HG03342 (cell line): ENCODE measurements around the gene THAP7.

Source experiments
- ATAC-seq: cut with Tn5 transposase; IDR thresholded peaks from one replicate; pipeline ENCODE4 v1.9.1; 2021; ENCODE audit warnings: mild to moderate bottlenecking, moderate library complexity; ENCODE audit not compliant: unreplicated experiment

THAP7 gene

GRCh38 chr22:20994128-20994901, 7.6 kb downstream of the THAP7 start:
- no peak for ATAC-seq

DNA sequence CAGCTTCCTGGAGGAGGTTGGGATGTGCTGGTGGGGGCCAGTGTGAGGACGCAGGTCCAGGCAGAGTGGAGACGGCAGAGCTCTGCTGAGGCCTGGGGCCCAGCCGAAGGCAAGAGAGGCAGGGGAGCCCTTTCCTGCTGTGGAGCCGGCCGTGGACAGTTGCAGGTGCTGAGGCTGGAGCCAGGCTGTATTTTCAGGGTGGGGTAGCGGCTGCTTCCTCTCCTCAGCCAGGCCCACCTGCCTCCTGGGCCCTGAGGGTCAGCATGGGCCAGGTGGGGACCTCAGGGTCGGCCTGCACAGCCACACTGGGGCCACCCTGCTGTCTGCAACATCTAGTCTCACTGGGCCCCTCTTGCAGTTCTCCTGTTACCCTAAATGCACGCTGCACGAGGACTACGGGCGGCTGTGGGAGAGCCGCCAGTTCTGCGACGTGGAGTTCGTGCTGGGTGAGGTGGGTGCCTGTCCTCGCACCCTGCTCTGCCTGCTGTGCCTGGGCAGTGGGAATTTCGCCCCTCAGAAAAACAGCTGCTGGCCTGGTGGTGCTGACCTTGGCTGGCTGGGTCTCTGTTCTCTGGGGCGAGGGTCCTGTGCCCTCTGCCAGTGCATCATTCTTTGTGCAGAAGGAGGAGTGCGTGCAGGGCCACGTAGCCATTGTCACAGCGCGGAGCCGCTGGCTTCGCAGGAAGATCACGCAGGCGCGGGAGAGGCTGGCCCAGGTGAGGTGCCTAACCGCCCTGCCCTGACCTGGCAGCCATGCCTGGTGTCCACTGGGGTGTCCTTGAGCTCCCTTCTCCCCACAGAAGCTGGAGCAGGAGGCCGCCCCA, 8.4 kb downstream of the THAP7 start:
- no peak for ATAC-seq

DNA sequence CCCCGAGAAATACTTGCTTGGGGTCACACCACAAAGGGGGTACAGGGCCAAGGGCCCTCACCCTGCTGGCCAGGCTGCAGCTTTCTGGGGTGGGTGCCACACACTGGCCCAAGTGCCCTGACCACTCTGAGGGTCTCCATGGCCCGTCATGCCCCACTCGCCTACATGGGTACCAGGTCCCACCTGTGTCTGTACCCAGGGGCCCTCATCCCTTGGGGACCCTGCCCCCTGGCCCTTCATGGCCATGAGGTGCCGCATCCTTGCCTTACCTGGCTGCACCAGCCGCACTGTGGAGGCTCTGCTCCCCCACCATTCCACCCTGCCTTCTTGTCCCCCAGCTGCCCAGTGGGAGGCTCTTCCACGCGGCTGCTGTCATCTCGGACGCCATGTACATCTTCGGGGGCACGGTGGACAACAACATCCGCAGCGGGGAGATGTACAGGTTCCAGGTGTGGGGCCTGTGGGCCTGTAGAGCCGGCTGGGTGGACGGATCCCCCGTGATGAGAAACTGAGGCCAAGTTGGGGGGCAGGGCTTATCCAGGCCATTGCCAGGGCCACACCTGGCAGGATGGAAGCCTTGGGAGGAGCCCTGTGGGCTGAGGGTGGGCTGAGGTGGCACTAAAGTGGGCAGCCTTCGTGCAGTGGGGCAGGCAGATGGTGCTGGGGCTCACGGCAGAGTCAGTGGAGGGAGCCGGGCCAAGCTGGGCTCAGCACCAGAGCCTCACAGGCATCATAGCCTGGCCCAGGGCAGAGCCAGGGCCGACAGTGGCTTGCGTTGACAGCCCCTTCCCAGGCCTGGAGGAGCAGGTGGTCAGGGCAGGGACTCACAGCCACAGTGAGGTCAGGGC, 9.2 kb downstream of the THAP7 start:
- no peak for ATAC-seq

- no peak for ATAC-seq
Measured at GRCh38 chr22:20992056-20992442, 9.9 kb downstream of the THAP7 start.

DNA sequence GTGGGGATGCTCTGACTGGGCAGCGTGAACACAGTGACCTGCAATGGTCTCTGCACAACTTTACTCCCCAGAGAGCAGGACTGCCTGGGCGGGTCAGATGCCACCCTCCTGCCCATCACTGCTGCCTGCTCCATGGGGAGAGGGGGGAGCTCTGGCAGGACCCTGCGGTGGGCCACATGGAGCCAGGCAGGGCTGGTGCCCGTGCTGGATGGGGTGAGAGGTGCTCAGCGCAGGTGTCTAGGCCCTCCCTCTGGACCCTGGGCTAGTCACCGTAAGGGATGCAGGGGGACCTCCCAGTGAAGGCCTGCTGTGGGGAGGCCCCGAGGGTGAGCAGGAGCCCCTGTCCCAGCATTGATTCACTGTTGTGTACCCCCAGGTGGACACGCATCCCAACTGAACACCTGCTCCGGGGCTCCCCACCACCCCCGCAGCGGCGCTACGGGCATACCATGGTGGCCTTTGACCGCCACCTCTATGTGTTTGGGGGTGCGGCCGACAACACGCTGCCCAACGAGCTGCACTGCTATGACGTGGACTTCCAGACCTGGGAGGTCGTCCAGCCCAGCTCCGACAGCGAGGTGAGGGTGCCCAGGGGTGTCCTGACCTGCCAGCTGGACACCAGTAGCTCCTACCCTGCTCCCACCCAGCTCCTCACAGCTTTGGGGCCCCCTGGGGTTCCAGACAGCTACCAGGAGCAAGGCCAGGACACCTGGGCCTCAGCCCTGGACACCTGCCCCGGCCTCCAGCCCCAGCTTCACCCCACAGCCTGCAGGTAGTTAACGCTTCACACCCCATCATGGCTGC, 10.5 kb downstream of the THAP7 start:
- no peak for ATAC-seq

DNA sequence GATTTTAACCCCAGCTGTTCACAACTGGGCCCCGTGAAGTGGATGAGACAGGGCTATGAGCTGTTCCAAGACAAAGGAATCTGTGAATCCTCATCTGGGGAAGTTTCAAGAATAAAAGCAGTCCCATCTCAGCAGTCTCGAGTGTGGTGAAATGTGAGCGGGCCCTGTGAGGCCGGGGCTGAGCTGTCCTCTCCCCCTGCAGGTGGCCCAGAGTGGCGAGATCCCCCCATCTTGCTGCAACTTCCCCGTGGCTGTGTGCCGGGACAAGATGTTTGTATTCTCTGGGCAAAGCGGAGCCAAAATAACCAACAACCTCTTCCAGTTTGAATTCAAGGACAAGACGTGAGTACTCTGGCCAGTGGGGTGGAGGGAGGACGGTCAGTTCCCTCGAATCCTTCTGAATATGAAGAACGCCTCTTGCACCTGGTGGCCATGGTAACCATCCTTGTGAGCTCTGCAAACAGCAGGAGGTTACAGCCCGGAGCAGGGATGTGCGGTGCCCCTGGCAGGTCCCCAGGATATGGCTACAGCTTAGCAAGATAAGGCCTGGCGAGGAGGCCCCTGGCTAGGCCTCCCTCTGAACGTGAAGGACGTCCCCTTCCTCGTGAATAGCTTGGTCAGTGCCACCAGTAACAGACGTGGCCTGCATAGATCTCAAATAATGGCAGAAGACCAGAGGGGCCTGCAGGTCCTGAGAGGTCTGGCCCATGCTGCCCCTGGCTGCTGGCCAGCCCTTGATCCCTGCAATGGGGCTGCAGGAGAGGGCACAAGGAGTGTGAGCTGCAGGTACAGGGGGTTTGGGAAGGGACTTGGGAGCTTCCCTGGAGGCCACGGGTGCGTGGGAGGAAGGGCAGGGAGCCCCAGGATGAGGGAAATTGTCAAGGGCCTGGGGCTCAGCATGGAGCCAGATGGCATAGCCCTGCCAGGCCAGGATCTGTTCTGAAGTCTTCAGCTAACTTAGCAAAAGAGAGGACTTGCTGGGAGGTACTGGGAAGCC, 11.4 kb downstream of the THAP7 start:
- ATAC-seq, result no peak

GRCh38 chr22:20989323-20990138, 12.4 kb downstream of the THAP7 start:
- no peak for ATAC-seq

DNA sequence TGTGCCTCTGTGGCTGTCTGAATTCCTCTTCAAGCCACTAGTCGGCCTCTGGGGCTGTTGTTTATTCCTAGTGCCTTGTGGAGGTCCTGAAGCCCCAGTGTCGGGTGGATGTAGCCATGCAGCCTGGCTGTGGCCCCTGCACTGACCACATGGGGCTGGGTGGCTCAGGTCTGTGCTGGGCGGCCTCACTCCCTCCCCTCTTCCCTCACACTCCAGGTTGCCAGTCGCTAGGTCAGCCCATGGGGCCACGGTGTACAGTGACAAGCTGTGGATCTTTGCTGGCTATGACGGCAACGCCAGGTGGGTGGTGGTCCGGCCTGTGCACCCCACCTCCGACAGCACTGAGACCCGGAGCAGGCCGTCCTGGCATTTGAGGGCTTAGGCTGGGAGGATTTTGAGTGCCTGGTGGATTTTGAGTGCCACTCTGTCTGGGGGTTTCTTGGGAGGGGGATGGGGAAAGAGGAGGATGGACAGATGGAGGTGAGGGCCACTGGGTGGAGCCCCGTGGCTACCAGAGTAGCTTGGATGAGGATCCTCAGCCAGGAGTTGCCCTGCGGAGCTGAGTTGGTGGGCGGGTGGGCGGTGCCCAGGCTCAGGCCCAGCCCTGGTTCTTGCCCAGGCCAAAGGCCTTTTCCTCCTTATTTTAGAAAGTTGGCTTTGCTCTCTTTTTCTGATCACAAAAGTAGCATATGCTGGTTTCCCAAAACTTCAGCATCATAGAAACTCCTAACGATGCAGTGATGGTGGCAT, 13.2 kb downstream of the THAP7 start:
- ATAC-seq, result no peak

DNA sequence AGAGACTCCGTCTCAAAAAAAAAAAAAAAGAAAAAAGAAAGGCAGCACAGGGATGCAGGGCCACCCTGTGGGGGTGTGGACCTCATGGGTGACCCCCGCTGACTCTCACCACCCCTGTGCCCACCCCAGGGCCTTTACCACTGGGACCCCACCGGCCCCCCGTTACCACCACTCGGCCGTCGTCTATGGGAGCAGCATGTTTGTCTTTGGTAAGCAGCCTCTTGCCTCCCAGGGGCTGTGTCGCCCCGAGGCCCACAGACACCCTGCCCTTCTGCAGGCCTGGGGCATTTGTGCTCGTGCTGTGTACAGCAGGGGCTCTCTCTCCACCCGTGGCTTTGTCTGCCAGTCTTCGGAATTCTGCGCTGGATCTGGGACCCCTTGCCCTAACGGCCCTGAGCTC, 14.5 kb downstream of the THAP7 start:
- no peak for ATAC-seq

DNA sequence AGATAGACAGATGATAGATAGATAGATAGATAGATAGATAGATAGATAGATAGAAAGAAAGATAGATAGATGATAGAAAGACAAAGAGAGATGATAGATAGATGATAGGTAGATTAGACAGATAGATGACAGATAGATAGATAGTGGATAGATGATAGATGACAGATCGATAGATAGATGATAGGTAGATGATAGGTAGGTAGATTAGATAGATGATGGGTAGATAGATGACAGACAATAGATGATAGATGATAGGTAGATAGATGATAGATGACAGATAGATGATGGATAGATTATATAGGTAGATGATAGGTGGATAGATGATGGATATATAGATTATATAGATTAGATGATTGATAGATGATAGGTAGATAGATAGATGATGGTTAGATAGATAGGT, 15.6 kb downstream of the THAP7 start:
- no peak for ATAC-seq

DNA sequence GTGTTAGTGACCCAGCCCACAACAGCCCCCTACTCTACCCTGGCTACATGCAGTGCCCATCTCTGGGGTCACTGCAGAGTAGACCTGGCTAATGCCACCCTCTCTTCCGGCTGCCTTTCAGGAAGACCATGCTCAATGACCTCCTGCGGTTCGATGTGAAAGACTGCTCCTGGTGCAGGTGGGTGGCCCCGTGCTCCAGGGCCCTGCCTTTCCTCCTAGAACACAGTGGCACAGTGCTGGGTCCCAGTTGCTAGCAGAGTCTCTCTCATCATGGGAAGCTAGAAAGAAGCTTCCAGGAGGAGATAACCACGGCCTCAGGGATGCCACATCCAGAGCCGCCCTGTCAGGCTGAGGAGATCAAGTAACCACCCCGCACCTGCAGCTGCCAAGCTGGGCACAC, 16.2 kb downstream of the THAP7 start:
- ATAC-seq, result no peak

DNA sequence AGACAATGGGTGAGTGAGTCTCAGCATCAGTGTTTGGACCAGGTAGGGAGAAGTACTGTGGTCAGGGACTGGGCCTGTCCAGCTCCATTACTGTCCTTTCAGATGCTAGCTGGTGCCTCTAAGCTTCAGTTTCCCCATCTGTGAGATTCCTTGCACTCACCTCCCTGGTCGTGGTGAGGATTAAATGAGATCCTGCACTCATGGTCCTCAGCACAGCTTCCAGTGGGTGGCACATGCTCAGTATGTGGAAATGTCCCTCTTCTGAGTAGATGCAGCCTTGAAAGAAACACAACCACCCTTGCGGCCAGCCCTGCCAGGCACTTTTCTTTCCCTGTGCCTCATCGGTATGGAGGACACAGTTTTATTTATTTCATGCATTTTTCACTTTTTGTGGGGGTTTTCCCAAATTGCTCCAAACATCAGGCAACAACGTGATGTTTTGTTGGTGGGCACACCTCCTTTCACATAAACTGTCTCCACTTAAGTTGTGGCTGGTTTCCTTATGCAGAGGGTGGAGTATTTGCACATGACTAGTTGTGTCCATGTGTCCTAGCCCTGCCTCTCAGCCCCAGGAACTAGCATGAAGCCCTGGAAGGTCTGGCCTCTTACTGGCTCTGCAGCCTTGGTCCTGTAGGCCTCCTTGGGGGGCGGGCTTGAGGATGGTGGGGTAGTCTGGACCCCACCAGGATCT, 18.7 kb downstream of the THAP7 start:
- ATAC-seq, result no peak

DNA sequence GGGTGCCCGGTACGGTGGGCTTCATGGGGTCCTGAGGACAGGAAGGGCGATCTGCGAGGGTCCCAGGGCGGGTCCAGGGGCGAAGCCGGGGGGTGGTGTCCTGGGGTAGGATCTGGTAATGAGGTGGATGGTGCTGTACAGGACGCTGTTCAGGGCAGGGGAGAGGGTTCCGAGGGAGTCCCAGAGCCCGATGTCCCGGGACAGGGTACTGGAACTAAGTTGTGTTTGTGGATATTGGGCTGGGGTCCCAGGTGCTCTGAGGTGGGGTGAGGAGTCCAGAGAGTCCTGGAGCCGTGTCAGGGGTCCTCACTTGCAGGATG, 19.4 kb downstream of the THAP7 start:
- ATAC-seq, result no peak

- ATAC-seq, result peak; percentile 69
Measured at GRCh38 chr22:20981787-20982562, 19.9 kb downstream of the THAP7 start, which contains the start of gene LZTR1. Gene LZTR1, plus strand, starts transcription at chr22:20982297. Its CDS starts 75 bp downstream, at chr22:20982372.

- ATAC-seq, result no peak
Measured at GRCh38 chr22:20980938-20981722, 20.8 kb downstream of the THAP7 start.

DNA sequence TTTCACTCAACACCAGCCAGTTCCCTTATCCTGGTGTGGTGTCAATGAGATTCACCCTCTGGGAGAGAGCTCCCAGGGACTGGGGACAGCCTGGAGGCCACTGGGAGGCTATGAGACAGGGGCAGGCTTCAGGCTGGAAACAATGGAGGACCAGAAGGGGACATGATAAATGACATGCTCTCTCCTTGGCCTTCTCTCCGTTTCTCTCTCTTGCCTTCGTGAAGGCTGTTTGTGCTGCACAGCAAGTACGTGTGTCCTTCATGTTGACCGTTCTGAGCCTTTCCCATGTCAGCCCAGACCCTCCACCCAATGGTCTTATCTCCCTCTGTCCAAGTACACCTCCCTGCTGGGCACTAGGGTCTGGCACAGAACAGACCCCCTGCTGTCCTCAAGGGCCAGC, 21.4 kb downstream of the THAP7 start:
- ATAC-seq, result no peak
